Neutrophil (primary cell): ENCODE measurements around the gene GRB14.

ENCODE experiments used
- H3K27ac ChIP-seq: fragments of 200-600 bp; sonication (generic); 2 replicates; pipeline ENCODE4 v1.5.1; 2016; ENCODE audit warnings: mild to moderate bottlenecking, moderate library complexity
- H3K27me3 ChIP-seq: fragments of 200-600 bp; sonication (generic); 2 replicates; pipeline ENCODE4 v1.6.0; 2016; ENCODE audit warnings: mild to moderate bottlenecking
- H3K36me3 ChIP-seq: fragments of 200-600 bp; sonication (generic); 2 replicates; pipeline ENCODE4 v1.5.1; 2017
- H3K4me1 ChIP-seq, 2 experiments: fragments of 200-600 bp in 1 of 2; sonication (generic) in 1 of 2; 1 replicate in 1 of 2; 2 replicates in 1 of 2; pipeline versions ENCODE4 v1.5.1 to v1.6.1; 2013 to 2016; ENCODE audit warnings: low read depth in 1 of 2, low read length in 1 of 2, mild to moderate bottlenecking in 1 of 2, moderate library complexity in 1 of 2; ENCODE audit not compliant: control insufficient read depth in 1 of 2, insufficient read depth in 1 of 2
- H3K4me3 ChIP-seq, 2 experiments: fragments of 200-600 bp in 1 of 2; sonication (generic) in 1 of 2; 1 replicate in 1 of 2; 2 replicates in 1 of 2; pipeline ENCODE4 v1.5.1; 2013 to 2016; ENCODE audit warnings: low read depth in 1 of 2, low read length in 1 of 2, mild to moderate bottlenecking in 1 of 2, moderate library complexity in 1 of 2
- H3K9me3 ChIP-seq: fragments of 200-600 bp; sonication (generic); 2 replicates; pipeline ENCODE4 v1.5.1; 2016
- TF ChIP-seq, protein P1 (sequence below): fragments of 200-600 bp; sonication (generic); IDR thresholded peaks from 2 replicates; pipeline ENCODE4 v1.5.1; 2016; ENCODE audit warnings: antibody characterized with exemption

The GRB14 gene

DNA sequence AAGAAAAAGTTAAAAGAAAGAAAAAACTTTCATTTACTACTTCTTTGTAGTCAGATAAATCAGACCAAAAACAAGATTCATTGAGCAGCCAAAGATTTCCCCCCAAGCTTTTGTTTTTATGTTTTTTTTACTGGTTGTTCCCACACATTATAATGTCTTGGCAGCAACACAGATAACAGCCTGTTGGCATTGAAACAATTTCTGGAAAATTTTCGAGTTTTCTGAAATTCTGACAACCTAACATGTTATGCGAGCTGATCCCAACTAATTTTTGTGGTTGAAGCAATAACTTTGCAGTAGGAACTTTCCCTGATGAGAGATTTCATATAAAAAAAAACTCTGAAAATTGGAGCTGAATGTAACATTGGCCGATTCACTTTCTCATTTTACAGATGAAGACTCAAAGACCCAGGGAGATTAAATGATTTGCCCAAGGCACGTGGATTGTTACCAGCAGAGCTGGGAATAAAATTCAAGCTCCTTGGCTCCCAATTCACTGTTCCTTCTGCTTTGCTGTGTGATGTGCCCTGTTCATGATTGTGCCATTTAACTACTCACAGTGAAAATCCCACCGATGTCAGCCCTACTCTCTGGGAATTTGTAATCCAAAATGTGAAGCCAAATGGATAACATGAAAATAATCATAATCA is 167.5 kb downstream of the GRB14 start:
- Histone ChIP-seq H3K27ac (no peak overlapping the region), H3K9me3 (no peaks in the 10 kb centered on the region), H3K36me3 (no peaks in the 10 kb centered on the region), H3K4me3 (no peak overlapping the region), H3K4me1 (no peaks in the 10 kb centered on the region), H3K27me3 (no peaks in the 10 kb centered on the region)
- TF ChIP-seq, protein P1, sequence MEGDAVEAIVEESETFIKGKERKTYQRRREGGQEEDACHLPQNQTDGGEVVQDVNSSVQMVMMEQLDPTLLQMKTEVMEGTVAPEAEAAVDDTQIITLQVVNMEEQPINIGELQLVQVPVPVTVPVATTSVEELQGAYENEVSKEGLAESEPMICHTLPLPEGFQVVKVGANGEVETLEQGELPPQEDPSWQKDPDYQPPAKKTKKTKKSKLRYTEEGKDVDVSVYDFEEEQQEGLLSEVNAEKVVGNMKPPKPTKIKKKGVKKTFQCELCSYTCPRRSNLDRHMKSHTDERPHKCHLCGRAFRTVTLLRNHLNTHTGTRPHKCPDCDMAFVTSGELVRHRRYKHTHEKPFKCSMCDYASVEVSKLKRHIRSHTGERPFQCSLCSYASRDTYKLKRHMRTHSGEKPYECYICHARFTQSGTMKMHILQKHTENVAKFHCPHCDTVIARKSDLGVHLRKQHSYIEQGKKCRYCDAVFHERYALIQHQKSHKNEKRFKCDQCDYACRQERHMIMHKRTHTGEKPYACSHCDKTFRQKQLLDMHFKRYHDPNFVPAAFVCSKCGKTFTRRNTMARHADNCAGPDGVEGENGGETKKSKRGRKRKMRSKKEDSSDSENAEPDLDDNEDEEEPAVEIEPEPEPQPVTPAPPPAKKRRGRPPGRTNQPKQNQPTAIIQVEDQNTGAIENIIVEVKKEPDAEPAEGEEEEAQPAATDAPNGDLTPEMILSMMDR, result no peak

DNA sequence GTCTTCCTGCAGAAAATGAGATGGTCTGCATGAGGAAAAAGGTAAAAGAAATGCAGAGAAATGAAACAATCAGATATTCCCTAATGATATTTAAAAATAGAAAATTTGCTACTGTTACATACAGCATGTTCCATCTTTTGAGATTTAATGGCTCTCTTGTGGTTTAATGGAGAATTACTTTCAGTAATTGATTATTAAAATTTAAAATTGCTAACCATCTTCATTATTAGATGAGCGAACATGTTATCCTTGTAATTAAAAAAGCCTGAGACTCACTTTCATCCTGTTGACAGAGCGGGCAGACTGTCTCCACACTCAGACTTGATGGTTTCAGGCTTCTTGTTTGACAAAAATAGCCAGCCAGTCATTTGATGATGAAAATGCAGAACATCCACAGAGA is 171.0 kb downstream of the GRB14 start:
- TF ChIP-seq, protein P1, result no peak
- no peak overlapping the region for H3K4me3 ChIP-seq
- no peaks in the 10 kb centered on the region for H3K4me1 ChIP-seq
- H3K27ac ChIP-seq, result no peak overlapping the region
- H3K27me3 ChIP-seq, result no peaks in the 10 kb centered on the region
- H3K36me3 ChIP-seq, result no peaks in the 10 kb centered on the region
- no peaks in the 10 kb centered on the region for H3K9me3 ChIP-seq

DNA sequence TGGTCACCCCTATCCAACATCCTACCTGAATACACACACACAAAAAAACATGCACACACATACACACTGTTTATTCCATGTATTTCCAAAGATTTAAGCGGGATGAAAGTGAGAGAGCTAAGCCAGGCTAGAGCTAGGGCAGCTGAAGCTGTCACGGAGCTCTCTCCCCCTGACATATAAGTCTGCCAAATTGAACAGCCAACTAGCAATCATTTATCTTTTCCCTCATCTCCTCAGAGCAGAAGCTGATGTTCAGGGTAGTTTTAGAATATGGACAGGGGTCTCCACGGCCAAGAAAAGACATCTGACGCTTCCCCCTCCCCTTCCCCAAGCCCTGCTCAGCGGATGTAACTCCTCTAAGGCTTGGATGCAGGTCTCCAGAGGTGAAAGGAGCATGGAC is 171.6 kb downstream of the GRB14 start:
- Histone ChIP-seq H3K4me3 (no peak overlapping the region), H3K27me3 (no peaks in the 10 kb centered on the region)
- TF ChIP-seq, protein P1, result no peak

DNA sequence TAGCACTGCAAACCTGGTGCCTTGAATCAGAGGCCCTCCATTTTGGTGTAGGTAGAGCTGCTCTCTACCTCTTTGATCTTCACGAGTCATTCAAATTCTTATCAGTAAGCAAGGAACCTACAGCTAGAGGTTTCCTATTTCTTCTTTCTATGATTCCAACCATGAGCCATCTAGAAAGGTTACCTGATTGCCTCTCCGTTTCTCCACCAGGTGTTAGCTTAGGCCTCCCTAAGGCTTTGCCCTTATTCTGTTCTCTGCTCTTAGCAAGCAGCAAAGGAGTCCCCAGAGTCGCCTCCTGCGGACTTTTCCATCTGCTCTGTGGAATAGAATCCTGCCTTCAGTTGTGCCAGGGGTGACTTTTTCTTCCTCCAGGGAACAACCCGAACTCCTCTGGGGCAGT is 173.6 kb downstream of the GRB14 start:
- Histone ChIP-seq H3K4me3 (no peak overlapping the region), H3K36me3 (no peaks in the 10 kb centered on the region), H3K27me3 (no peaks in the 10 kb centered on the region), H3K27ac (no peak overlapping the region), H3K9me3 (no peaks in the 10 kb centered on the region), H3K4me1 (no peaks in the 10 kb centered on the region)
- TF ChIP-seq, protein P1, result no peak

More for the DNA sequence above, 171.6 kb downstream of the GRB14 start:
- no peak overlapping the region for H3K27ac ChIP-seq
- H3K36me3 ChIP-seq, result no peaks in the 10 kb centered on the region
- H3K4me1 ChIP-seq, result no peaks in the 10 kb centered on the region
- no peaks in the 10 kb centered on the region for H3K9me3 ChIP-seq
